K562 (cell line): Measurements from ENCODE around the gene WDR90. TPM values are rescaled to one million over a fixed set of nuclear protein-coding genes. Genes with fewer than 3 reads are reported as not detected.

Experiments used
- BACH1 ChIP-seq: fragments of 200-800 bp; sonication (Bioruptor generic); IDR thresholded peaks from 2 replicates; pipeline ENCODE4 v1.6.1; 2016; ENCODE audit warnings: missing genetic modification characterization, missing compliant biosample characterization
- FOXA1 ChIP-seq: fragments of 450-650 bp; IDR thresholded peaks from 2 replicates; pipeline ENCODE4 v1.6.1; 2016; ENCODE audit warnings: mild to moderate bottlenecking, borderline replicate concordance
- HNRNPLL ChIP-seq: fragments of 200-400 bp; formaldehyde crosslinking; IDR thresholded peaks from 2 replicates; pipeline ENCODE4 v1.6.1; 2017; ENCODE audit warnings: low read length, low read depth, mild to moderate bottlenecking; ENCODE audit not compliant: poor library complexity, severe bottlenecking
- KLF1 ChIP-seq: fragments of 450-650 bp; IDR thresholded peaks from 2 replicates; pipeline ENCODE4 v1.6.1; 2016; ENCODE audit warnings: missing genetic modification characterization, missing compliant biosample characterization
- ZBED1 ChIP-seq: IDR thresholded peaks from 2 replicates; pipeline ENCODE4 v1.6.1; 2014
- ZNF217 ChIP-seq: sonication (generic); formaldehyde crosslinking; IDR thresholded peaks from 2 replicates; pipeline ENCODE4 v1.8.0; 2022; ENCODE audit warnings: mild to moderate bottlenecking, missing genetic modification reagents
- ZNF24 ChIP-seq: fragments of 450-650 bp; IDR thresholded peaks from 2 replicates; pipeline ENCODE4 v1.6.1; 2016
- ZNF282 ChIP-seq: sonication (generic); formaldehyde crosslinking; IDR thresholded peaks from 2 replicates; pipeline ENCODE4 v1.8.1; 2023; ENCODE audit warnings: missing genetic modification reagents
- ZZZ3 ChIP-seq: fragments of 450-650 bp; IDR thresholded peaks from 2 replicates; pipeline ENCODE4 v1.6.1; 2016; ENCODE audit warnings: antibody characterized with exemption, mild to moderate bottlenecking, moderate library complexity
- polyA plus RNA-seq, 8 experiments: library from polyadenylated mRNA; depleted of rRNA in 4 of 8; stranded (reverse) in 5 of 8; unstranded in 3 of 8; fragments of >200 nt; fragmentation: Nextera tagmentation in 2 of 8; fragmentation: Illumina TruSeq in 1 of 8; extraction: Ambion mirVana in 2 of 8; extraction: Trizol in 1 of 8; gene quantifications; 2 replicates each; pipeline versions ENCODE4 v1.2.1 to v1.2.3, GENCODE V29; 2011 to 2014; ENCODE audit warnings: inconsistent platforms in 1 of 8, missing spikeins in 1 of 8
- total RNA-seq, 7 experiments: library from RNA; depleted of rRNA in 6 of 7; stranded (reverse); fragments of >200 nt in 6 of 7; fragmentation: Illumina TruSeq in 2 of 7; extraction: Trizol in 2 of 7; gene quantifications; 2 replicates each; pipeline versions ENCODE4 v1.2.1 to v1.2.3, GENCODE V29; 2011 to 2021; ENCODE audit warnings: low replicate concordance in 1 of 7
- TF ChIP-seq, protein P1 (sequence below): fragments of 250-450 bp; sonication (Bioruptor Pico); IDR thresholded peaks from 2 replicates; pipeline ENCODE4 v1.4.0; 2020; ENCODE audit warnings: mild to moderate bottlenecking, moderate library complexity
- TF ChIP-seq, protein P2 (sequence below), 2 experiments: IDR thresholded peaks; 2 replicates each; pipeline ENCODE4 v1.6.1; 2012; ENCODE audit warnings: improper control_type of control experiment in 2 of 2, low read depth in 2 of 2, low read length in 2 of 2, borderline replicate concordance in 1 of 2
- TF ChIP-seq, protein P3 (sequence below): fragments of 250-450 bp; sonication (Bioruptor Pico); IDR thresholded peaks from 2 replicates; pipeline ENCODE4 v1.4.0; 2020; ENCODE audit warnings: borderline replicate concordance
- TF ChIP-seq, protein P4 (sequence below), 2 experiments: fragments of 450-650 bp in 1 of 2; sonication (generic) in 1 of 2; formaldehyde crosslinking in 1 of 2; IDR thresholded peaks; 2 replicates each; pipeline versions ENCODE4 v1.7.1 to v1.9.0; 2016 to 2022; ENCODE audit warnings: inconsistent platforms in 1 of 2, mild to moderate bottlenecking in 1 of 2, missing genetic modification reagents in 1 of 2

WDR90 gene
- total and polyA plus RNA-seq, 9 of the 15 experiments (the other 6 are each of a cell fraction or from before 2014, with no cell fraction given), result 0.44 to 12.6 (median 3.3) TPM

DNA sequence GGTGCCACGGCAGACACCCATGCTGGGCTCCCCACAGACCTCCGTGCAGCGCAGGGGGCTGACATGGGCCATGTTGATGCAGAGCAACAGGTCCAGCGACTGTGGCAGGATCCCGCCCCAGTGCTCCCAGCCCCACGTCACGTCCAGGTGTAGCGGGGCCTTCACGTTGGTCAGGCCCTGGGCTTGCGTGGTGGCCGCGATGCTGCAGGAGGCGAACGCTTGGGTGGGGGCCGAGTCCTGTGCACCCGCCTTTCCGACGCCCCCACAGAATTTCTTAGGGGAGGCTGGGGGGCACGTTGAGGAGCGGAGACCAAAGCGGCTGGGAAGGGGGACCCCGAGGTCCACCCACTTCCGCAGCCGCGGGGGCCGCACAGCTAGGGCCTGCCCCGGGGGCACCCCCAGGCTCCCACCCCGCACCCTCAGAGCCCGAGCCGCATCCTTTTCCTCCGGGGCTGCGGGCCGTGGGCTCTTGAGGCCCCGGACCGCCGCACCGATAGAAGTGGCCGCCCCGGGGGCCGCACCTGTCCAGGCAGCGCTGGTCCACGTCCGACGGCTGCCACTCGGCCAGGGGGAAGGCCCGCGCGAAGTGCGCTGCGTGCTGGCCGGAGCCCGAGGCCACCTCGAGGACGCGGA, 13.5 kb upstream of the WDR90 start (continued):
- TF ChIP-seq, protein P1, sequence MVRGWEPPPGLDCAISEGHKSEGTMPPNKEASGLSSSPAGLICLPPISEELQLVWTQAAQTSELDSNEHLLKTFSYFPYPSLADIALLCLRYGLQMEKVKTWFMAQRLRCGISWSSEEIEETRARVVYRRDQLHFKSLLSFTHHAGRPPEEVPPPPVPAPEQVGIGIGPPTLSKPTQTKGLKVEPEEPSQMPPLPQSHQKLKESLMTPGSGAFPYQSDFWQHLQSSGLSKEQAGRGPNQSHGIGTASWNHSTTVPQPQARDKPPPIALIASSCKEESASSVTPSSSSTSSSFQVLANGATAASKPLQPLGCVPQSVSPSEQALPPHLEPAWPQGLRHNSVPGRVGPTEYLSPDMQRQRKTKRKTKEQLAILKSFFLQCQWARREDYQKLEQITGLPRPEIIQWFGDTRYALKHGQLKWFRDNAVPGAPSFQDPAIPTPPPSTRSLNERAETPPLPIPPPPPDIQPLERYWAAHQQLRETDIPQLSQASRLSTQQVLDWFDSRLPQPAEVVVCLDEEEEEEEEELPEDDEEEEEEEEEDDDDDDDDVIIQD (CRISPR knock-in tag), result no peak
- TF ChIP-seq, protein P2, sequence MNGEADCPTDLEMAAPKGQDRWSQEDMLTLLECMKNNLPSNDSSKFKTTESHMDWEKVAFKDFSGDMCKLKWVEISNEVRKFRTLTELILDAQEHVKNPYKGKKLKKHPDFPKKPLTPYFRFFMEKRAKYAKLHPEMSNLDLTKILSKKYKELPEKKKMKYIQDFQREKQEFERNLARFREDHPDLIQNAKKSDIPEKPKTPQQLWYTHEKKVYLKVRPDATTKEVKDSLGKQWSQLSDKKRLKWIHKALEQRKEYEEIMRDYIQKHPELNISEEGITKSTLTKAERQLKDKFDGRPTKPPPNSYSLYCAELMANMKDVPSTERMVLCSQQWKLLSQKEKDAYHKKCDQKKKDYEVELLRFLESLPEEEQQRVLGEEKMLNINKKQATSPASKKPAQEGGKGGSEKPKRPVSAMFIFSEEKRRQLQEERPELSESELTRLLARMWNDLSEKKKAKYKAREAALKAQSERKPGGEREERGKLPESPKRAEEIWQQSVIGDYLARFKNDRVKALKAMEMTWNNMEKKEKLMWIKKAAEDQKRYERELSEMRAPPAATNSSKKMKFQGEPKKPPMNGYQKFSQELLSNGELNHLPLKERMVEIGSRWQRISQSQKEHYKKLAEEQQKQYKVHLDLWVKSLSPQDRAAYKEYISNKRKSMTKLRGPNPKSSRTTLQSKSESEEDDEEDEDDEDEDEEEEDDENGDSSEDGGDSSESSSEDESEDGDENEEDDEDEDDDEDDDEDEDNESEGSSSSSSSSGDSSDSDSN (IDR thresholded peaks at IDR 0.05; ENCODE audit: borderline replicate concordance in 1 of 2, low read depth in 2 of 2, low read length in 2 of 2), result peak; percentile 60 to 81; a peak in 1 of 4 replicates
- TF ChIP-seq HNRNPLL (no peak), ZNF24 (no peak), FOXA1 (no peak), ZNF217 (CRISPR knock-in tag) (no peak), ZBED1 (no peak), ZZZ3 (no peak), ZNF282 (CRISPR knock-in tag) (peak; percentile 91; the same call in 1 of the 2 replicates), BACH1 (tag) (no peak), KLF1 (tag) (no peak)
- TF ChIP-seq, protein P3, sequence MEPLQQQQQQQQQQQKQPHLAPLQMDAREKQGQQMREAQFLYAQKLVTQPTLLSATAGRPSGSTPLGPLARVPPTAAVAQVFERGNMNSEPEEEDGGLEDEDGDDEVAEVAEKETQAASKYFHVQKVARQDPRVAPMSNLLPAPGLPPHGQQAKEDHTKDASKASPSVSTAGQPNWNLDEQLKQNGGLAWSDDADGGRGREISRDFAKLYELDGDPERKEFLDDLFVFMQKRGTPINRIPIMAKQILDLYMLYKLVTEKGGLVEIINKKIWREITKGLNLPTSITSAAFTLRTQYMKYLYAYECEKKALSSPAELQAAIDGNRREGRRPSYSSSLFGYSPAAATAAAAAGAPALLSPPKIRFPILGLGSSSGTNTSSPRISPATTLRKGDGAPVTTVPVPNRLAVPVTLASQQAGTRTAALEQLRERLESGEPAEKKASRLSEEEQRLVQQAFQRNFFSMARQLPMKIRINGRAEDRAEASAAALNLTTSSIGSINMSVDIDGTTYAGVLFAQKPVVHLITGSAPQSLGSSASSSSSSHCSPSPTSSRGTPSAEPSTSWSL, result no peak
- TF ChIP-seq, protein P4, sequence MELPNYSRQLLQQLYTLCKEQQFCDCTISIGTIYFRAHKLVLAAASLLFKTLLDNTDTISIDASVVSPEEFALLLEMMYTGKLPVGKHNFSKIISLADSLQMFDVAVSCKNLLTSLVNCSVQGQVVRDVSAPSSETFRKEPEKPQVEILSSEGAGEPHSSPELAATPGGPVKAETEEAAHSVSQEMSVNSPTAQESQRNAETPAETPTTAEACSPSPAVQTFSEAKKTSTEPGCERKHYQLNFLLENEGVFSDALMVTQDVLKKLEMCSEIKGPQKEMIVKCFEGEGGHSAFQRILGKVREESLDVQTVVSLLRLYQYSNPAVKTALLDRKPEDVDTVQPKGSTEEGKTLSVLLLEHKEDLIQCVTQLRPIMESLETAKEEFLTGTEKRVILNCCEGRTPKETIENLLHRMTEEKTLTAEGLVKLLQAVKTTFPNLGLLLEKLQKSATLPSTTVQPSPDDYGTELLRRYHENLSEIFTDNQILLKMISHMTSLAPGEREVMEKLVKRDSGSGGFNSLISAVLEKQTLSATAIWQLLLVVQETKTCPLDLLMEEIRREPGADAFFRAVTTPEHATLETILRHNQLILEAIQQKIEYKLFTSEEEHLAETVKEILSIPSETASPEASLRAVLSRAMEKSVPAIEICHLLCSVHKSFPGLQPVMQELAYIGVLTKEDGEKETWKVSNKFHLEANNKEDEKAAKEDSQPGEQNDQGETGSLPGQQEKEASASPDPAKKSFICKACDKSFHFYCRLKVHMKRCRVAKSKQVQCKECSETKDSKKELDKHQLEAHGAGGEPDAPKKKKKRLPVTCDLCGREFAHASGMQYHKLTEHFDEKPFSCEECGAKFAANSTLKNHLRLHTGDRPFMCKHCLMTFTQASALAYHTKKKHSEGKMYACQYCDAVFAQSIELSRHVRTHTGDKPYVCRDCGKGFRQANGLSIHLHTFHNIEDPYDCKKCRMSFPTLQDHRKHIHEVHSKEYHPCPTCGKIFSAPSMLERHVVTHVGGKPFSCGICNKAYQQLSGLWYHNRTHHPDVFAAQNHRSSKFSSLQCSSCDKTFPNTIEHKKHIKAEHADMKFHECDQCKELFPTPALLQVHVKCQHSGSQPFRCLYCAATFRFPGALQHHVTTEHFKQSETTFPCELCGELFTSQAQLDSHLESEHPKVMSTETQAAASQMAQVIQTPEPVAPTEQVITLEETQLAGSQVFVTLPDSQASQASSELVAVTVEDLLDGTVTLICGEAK (IDR thresholded peaks at IDR 0.05), result no peak
- TF ChIP-seq, protein P4 (CRISPR knock-in tag; IDR thresholded peaks at IDR 0.05), result no peak
